Thyroid gland (tissue), 4 donors: ENCODE data around the gene FCGBP. TPM values are rescaled to one million over a fixed set of nuclear protein-coding genes. Genes with fewer than 3 reads are reported as not detected.

Source experiments
- DNase-seq, 2 donors: peaks; one replicate each; pipeline ENCODE4 v3.0.0-alpha.2; 2019
- H3K27ac ChIP-seq, 3 donors: fragments of 200-600 bp; sonication (generic); 1 replicate in 2 of 3; 2 replicates in 1 of 3; pipeline ENCODE4 v1.5.1; 2016 to 2019; ENCODE audit warnings: mild to moderate bottlenecking in 1 of 3, moderate library complexity in 1 of 3
- H3K27me3 ChIP-seq: fragments of 200-600 bp; sonication (generic); one replicate; pipeline ENCODE4 v1.5.1; 2019
- H3K36me3 ChIP-seq, 2 donors: fragments of 200-600 bp; sonication (generic); one replicate each; pipeline ENCODE4 v1.5.1; 2016 to 2019
- H3K4me1 ChIP-seq, 2 donors: fragments of 200-600 bp; sonication (generic); one replicate each; pipeline ENCODE4 v1.5.1; 2017 to 2019
- H3K4me3 ChIP-seq, 3 donors: fragments of 200-600 bp; sonication (generic); replicated peaks in 1 of 3; 1 replicate in 2 of 3; 2 replicates in 1 of 3; pipeline ENCODE4 v1.5.1; 2016; ENCODE audit warnings: mild to moderate bottlenecking in 1 of 3
- H3K9me3 ChIP-seq: fragments of 200-600 bp; sonication (generic); one replicate; pipeline ENCODE4 v1.5.1; 2017
- POLR2A ChIP-seq, 2 donors: fragments of 450-650 bp; IDR thresholded peaks; one replicate each; pipeline ENCODE4 v1.6.1; 2017; ENCODE audit warnings: antibody characterized with exemption in 2 of 2, mild to moderate bottlenecking in 2 of 2, moderate library complexity in 1 of 2
- WGBS, 2 donors: methylation state at CpG; one replicate each; pipeline ENCODE4 v1.1.5; 2017; 5-methylcytosine and 5-hydroxymethylcytosine counted together
- intact Hi-C: fragments of 100-400 bp; cut with DNase I; formaldehyde crosslinking; loops from one replicate; pipeline ENCODE4 v1.15.1; 2023
- total RNA-seq, 4 donors: library from RNA; depleted of rRNA; stranded (reverse); fragments of >200 nt; gene quantifications; one replicate each; pipeline ENCODE4 v1.2.3, GENCODE V29; 2016
- TF ChIP-seq, protein P1 (sequence below), 6 experiments: fragments of 200-600 bp in 3 of 6; fragments of 450-650 bp in 3 of 6; sonication (generic) in 3 of 6; IDR thresholded peaks; one replicate each; pipeline ENCODE4 v1.5.1; 2016 to 2019; ENCODE audit warnings: antibody characterized with exemption in 6 of 6, mild to moderate bottlenecking in 2 of 6, inconsistent platforms in 1 of 6, moderate library complexity in 1 of 6

Gene FCGBP
- 100 to 1,000 TPM; 213 to 975 (median 755) TPM for total RNA-seq

DNA sequence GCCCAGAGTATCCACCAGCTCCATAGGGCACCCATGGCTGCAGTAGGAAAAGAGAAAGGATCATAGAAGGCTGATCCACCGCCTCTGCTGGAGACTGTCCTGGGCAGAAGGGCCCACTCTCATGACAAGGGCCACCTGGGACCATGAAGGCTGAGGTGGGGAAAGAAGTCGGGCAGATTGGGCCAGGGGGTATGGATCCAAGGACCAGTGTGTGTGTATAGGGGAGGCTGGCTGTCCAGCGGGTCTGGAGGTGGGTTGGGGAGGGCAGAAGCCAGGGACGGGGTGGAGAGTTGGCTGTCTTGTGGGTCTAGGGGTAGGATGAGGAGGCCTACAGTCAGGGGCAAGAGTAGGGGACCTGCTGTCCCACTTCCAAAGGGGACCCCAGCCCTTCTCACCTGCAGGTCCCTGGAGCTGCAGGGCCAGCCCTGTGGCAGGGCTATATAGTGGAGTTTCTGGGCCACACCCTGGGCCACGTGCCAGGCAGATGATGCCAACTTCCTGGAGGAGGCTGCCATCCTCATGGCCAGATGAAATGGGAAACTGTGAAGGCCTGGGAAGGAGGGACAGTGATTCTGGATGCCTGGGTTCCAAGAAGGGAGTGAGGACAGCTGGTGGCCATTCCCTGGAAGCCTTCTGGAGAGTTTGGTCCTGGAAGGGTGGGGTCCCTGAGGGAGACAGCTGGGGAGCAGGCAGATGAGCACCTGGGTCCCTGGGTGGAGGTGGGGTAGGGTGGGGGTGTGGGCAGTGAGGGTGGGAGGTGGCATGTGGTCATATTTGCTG, at the start of gene FCGBP:
Gene FCGBP, minus strand, starts transcription at position 51 of the 780 bp plus-strand sequence.
- 82 to 89% methylated on average over 5 of the region's 5 CpGs for WGBS, 2 donors
- H3K27ac ChIP-seq: no peak within 1 kb of the TSS
- intact Hi-C loops: no loop called here
- H3K27me3 ChIP-seq: no peaks in the 10 kb centered on the region
- no peaks in the 10 kb centered on the region for H3K9me3 ChIP-seq
- no peak for DNase-seq
- H3K4me1 ChIP-seq: no peaks in the 10 kb centered on the region
- no peak for TF ChIP-seq POLR2A (IDR thresholded peaks at IDR 0.05)
- TF ChIP-seq, protein P1, sequence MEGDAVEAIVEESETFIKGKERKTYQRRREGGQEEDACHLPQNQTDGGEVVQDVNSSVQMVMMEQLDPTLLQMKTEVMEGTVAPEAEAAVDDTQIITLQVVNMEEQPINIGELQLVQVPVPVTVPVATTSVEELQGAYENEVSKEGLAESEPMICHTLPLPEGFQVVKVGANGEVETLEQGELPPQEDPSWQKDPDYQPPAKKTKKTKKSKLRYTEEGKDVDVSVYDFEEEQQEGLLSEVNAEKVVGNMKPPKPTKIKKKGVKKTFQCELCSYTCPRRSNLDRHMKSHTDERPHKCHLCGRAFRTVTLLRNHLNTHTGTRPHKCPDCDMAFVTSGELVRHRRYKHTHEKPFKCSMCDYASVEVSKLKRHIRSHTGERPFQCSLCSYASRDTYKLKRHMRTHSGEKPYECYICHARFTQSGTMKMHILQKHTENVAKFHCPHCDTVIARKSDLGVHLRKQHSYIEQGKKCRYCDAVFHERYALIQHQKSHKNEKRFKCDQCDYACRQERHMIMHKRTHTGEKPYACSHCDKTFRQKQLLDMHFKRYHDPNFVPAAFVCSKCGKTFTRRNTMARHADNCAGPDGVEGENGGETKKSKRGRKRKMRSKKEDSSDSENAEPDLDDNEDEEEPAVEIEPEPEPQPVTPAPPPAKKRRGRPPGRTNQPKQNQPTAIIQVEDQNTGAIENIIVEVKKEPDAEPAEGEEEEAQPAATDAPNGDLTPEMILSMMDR (IDR thresholded peaks at IDR 0.05): no peak
- H3K4me3 ChIP-seq: no peak within 1 kb of the TSS
- H3K36me3 ChIP-seq: no peaks in the 10 kb centered on the region

- no peak for TF ChIP-seq POLR2A (IDR thresholded peaks at IDR 0.05)
- TF ChIP-seq, protein P1 (IDR thresholded peaks at IDR 0.05): no peak
- peaks cover 0 to 4% of the 10 kb centered on the region in 2 donors for H3K4me1 ChIP-seq
- intact Hi-C loops: no loop called here
- H3K4me3 ChIP-seq: no peak overlapping the region
- H3K27ac ChIP-seq: no peak overlapping the region
- DNase-seq: no peak
- no peaks in the 10 kb centered on the region for H3K9me3 ChIP-seq
- H3K27me3 ChIP-seq: no peaks in the 10 kb centered on the region
- WGBS, 2 donors: 84 to 93% methylated on average over 5 of the region's 5 CpGs
- peaks cover 20 to 28% of the 10 kb centered on the region in 2 donors for H3K36me3 ChIP-seq
Observed at GRCh38 chr19:39983695-39984300, 49.4 kb upstream of the FCGBP start.

GRCh38 chr19:39982883-39983282, 48.4 kb upstream of the FCGBP start:
- Histone ChIP-seq H3K4me1 (peaks cover 0 to 4% of the 10 kb centered on the region in 2 donors), H3K9me3 (no peaks in the 10 kb centered on the region), H3K36me3 (peaks cover 25 to 30% of the 10 kb centered on the region in 2 donors), H3K4me3 (no peak overlapping the region), H3K27me3 (no peaks in the 10 kb centered on the region), H3K27ac (no peak overlapping the region)
- no peak for DNase-seq
- TF ChIP-seq, protein P1 (IDR thresholded peaks at IDR 0.05): no peak
- TF ChIP-seq POLR2A (IDR thresholded peaks at IDR 0.05): no peak
- WGBS, 2 donors: 97 to 100% methylated on average over 1 of the region's 1 CpG
- intact Hi-C loops: no loop called here

DNA sequence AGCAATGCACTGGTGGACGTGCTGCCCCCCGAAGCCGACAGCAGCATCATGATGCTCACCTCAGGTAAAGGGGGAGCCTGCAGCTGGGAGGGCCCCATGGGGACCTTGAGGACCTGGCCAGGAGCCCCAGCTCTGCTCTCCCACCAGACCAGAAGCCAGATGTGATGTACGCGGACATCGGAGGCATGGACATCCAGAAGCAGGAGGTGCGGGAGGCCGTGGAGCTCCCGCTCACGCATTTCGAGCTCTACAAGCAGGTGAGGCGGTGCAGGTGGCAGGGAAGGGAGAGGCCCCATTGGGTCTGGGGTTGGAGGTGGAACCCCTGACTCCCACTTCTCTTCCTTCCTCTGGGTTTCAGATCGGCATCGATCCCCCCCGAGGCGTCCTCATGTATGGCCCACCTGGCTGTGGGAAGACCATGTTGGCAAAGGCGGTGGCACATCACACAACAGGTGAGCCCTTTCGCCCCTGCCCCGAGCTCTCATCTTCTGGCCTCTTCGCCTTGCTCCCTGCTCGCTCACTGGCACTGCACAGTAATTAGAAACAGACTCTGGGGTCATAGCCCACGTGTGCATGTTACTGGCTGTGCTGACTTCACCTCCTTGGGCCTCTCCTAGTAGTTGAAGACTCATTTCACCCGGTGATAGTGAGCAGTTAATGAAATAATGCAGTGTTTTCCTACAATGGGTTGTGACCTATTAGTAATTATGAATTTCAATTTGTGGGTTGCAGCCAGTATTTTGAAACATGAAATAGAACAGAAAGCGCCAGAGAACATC, 40.1 kb upstream of the FCGBP start:
- no peaks in the 10 kb centered on the region for H3K9me3 ChIP-seq
- no peak for DNase-seq
- H3K4me1 ChIP-seq: peaks cover 6 to 18% of the 10 kb centered on the region in 2 donors
- H3K27ac ChIP-seq: no peak overlapping the region
- no peaks in the 10 kb centered on the region for H3K27me3 ChIP-seq
- H3K4me3 ChIP-seq: no peak overlapping the region
- TF ChIP-seq POLR2A (IDR thresholded peaks at IDR 0.05): no peak
- TF ChIP-seq, protein P1 (IDR thresholded peaks at IDR 0.05): no peak
- intact Hi-C loops: loop anchor here (5.0 to 10.0 kb wide), 3 partner anchors 82 to 182 kb away; partner anchors contain the start of gene FBL
- WGBS, 2 donors: 95 to 97% methylated on average over 24 of the region's 24 CpGs
- H3K36me3 ChIP-seq: peaks cover 42 to 49% of the 10 kb centered on the region in 2 donors
